ENCODE data around the gene MSI2.

DNA sequence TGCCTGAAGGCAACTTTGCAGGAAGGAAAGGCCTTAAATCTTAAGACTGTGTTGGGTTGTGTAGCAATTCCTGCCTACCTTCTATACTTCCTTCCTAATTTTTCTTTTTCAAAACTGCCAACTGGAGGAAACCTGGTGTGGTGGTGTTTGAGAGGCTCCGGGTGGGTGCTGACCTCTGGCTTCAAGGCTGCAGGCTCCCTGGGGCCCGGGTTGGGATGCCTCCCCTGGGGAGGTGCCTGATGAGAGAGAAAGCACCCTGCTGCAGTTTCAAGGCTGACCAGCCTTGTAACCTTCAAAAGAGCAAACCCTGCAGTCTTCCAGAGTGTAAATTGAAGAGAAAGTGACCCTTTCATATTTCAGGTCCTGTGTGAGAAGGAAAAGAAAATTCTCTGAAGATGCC, 55.9 kb downstream of the MSI2 start:
- TF ChIP-seq, protein P1, sequence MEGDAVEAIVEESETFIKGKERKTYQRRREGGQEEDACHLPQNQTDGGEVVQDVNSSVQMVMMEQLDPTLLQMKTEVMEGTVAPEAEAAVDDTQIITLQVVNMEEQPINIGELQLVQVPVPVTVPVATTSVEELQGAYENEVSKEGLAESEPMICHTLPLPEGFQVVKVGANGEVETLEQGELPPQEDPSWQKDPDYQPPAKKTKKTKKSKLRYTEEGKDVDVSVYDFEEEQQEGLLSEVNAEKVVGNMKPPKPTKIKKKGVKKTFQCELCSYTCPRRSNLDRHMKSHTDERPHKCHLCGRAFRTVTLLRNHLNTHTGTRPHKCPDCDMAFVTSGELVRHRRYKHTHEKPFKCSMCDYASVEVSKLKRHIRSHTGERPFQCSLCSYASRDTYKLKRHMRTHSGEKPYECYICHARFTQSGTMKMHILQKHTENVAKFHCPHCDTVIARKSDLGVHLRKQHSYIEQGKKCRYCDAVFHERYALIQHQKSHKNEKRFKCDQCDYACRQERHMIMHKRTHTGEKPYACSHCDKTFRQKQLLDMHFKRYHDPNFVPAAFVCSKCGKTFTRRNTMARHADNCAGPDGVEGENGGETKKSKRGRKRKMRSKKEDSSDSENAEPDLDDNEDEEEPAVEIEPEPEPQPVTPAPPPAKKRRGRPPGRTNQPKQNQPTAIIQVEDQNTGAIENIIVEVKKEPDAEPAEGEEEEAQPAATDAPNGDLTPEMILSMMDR (IDR thresholded peaks at IDR 0.05 in 2 of 3, conservative IDR thresholded peaks at IDR 0.05 in 1 of 3; ENCODE audit: insufficient read depth in 2 of 3, low read depth in 1 of 3, low read length in 3 of 3) = no peak
- no peak for TF ChIP-seq ZNF232 (CRISPR knock-in tag; IDR thresholded peaks at IDR 0.05)

All from K562 (cell line).